ENCODE measurements around the gene RASA2.
A peak's percentile ranks its signal among the peaks of the same experiment; 100 is the strongest.

RASA2 gene

GRCh38 chr3:141556034-141556433 is 69.2 kb downstream of the RASA2 start:
- Histone ChIP-seq H3K27ac (ENCODE audit: insufficient read depth in 1 of 2, low read depth in 1 of 2, low read length in 2 of 2, poor library complexity in 1 of 2, severe bottlenecking in 2 of 2) (no peak overlapping the region), H3K4me1 (ENCODE audit: control extremely low read depth in 1 of 4, control insufficient read depth in 4 of 4, insufficient read depth in 4 of 4, low read length in 3 of 4) (peaks cover 40 to 61% (median 52%) of the 10 kb centered on the region in 4 experiments), H3K27me3 (replicated peaks in 2 of 5; ENCODE audit: control insufficient read depth in 4 of 5, insufficient read depth in 5 of 5, low read length in 4 of 5) (no peaks in the 10 kb centered on the region), H3K9me3 (ENCODE audit: control extremely low read depth in 1 of 5, control insufficient read depth in 4 of 5, insufficient read depth in 2 of 5, low read depth in 1 of 5, low read length in 4 of 5) (no peaks in the 10 kb centered on the region), H3K4me3 (ENCODE audit: control insufficient read depth in 1 of 7, extremely low read depth in 1 of 7, insufficient read depth in 4 of 7, low read depth in 2 of 7, low read length in 6 of 7) (no peak overlapping the region), H3K36me3 (ENCODE audit: control insufficient read depth in 4 of 4, insufficient read depth in 4 of 4, low read length in 3 of 4) (peaks cover 2 to 16% (median 5%) of the 10 kb centered on the region in 4 experiments)
- ChIA-PET POLR2A (interaction anchor here (0.6 kb wide), 1 partner anchor 69 kb away, joined by 5 read pairs; the partner anchor contains the start of gene RASA2), CTCF (interaction anchor here (0.9 to 17.3 kb wide), 5 partner anchors 29 to 98 kb away, joined by 3 to 382 read pairs (median 4); no protein-coding TSS in a partner anchor)
- no CpG with 5 or more reads among the region's 1 CpG for WGBS (ENCODE audit: insufficient coverage)
- peak in 2 of 3 donors; percentile 10 to 34 for DNase-seq

DNA sequence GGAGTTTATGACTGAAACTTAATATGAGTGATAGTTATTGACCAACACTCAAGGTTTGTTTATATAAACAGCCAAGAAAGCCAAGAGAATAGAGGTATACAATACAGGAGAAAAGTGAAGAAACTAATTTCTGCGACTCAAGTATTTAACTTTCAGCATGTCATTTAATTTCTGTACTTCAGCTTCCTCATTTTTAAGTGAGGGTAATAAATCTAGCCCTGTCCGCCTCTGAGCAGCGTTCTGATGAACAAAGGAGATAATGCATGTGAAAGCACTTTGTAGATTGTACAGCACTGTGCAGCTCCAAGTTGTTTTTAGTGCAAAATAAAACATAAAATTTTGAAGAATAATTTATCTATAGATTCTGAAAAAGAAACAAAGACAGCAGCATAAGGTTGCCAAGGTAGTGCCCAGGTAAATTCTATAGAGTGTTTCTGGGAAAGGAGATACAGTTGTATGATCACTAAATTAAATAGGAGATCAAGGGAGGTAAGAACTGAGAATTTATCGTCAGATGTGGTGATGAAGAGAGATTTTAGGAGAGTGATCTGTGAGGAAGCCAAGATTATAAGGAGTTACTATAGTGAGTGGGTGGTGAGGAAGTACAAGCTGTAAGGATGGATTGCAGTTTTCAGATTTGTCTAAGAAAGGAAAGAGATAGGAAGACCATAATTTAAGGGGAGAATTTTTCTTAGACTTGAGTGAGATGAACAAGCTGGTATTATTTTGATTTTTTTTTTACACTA is 71.3 kb downstream of the RASA2 start:
- 0% methylated on average over 1 of the region's 4 CpGs for WGBS (ENCODE audit: insufficient coverage)

GRCh38 chr3:141561426-141562034 is 74.7 kb downstream of the RASA2 start:
- POLR2A ChIA-PET, result no interaction called here
- CTCF ChIA-PET, result interaction anchor here (0.7 to 17.3 kb wide), 24 partner anchors 10 to 259 kb away, joined by 3 to 382 read pairs (median 4); partner anchors contain the start of gene RASA2
- H3K4me3 ChIP-seq (ENCODE audit: control insufficient read depth in 1 of 7, extremely low read depth in 1 of 7, insufficient read depth in 4 of 7, low read depth in 2 of 7, low read length in 6 of 7), result no peak overlapping the region
- H3K36me3 ChIP-seq (ENCODE audit: control insufficient read depth in 4 of 4, insufficient read depth in 4 of 4, low read length in 3 of 4), result peaks cover 6 to 14% (median 10%) of the 10 kb centered on the region in 4 experiments
- no peaks in the 10 kb centered on the region for H3K9me3 ChIP-seq (ENCODE audit: control extremely low read depth in 1 of 5, control insufficient read depth in 4 of 5, insufficient read depth in 2 of 5, low read depth in 1 of 5, low read length in 4 of 5)
- no peak overlapping the region for H3K27ac ChIP-seq (ENCODE audit: insufficient read depth in 1 of 2, low read depth in 1 of 2, low read length in 2 of 2, poor library complexity in 1 of 2, severe bottlenecking in 2 of 2)
- no peaks in the 10 kb centered on the region for H3K27me3 ChIP-seq (replicated peaks in 2 of 5; ENCODE audit: control insufficient read depth in 4 of 5, insufficient read depth in 5 of 5, low read length in 4 of 5)
- WGBS (ENCODE audit: insufficient coverage), result 100% methylated on average over 2 of the region's 2 CpGs
- peaks cover 20 to 28% (median 24%) of the 10 kb centered on the region in 4 experiments for H3K4me1 ChIP-seq (ENCODE audit: control extremely low read depth in 1 of 4, control insufficient read depth in 4 of 4, insufficient read depth in 4 of 4, low read length in 3 of 4)
- peak; percentile 81 to 92 (median 85) for DNase-seq

More for the DNA sequence above, 71.3 kb downstream of the RASA2 start:
- Histone ChIP-seq H3K27ac (ENCODE audit: insufficient read depth in 1 of 2, low read depth in 1 of 2, low read length in 2 of 2, poor library complexity in 1 of 2, severe bottlenecking in 2 of 2) (peak overlapping the region; percentile 17 to 74), H3K9me3 (ENCODE audit: control extremely low read depth in 1 of 5, control insufficient read depth in 4 of 5, insufficient read depth in 2 of 5, low read depth in 1 of 5, low read length in 4 of 5) (no peaks in the 10 kb centered on the region), H3K4me1 (ENCODE audit: control extremely low read depth in 1 of 4, control insufficient read depth in 4 of 4, insufficient read depth in 4 of 4, low read length in 3 of 4) (peaks cover 30 to 42% (median 37%) of the 10 kb centered on the region in 4 experiments), H3K36me3 (ENCODE audit: control insufficient read depth in 4 of 4, insufficient read depth in 4 of 4, low read length in 3 of 4) (peaks cover 2 to 13% (median 4%) of the 10 kb centered on the region in 4 experiments), H3K4me3 (ENCODE audit: control insufficient read depth in 1 of 7, extremely low read depth in 1 of 7, insufficient read depth in 4 of 7, low read depth in 2 of 7, low read length in 6 of 7) (peak overlapping the region in 6 of 7 experiments; percentile 3 to 70 (median 40)), H3K27me3 (replicated peaks in 2 of 5; ENCODE audit: control insufficient read depth in 4 of 5, insufficient read depth in 5 of 5, low read length in 4 of 5) (no peaks in the 10 kb centered on the region)
- CTCF ChIA-PET, result interaction anchor here (0.6 to 17.3 kb wide), 15 partner anchors 43 to 310 kb away, joined by 3 to 382 read pairs (median 3); no protein-coding TSS in a partner anchor
- POLR2A ChIA-PET, result interaction anchor here (1.0 to 1.5 kb wide), 3 partner anchors 59 to 98 kb away, joined by 3 read pairs; no protein-coding TSS in a partner anchor
- DNase-seq, result peak; percentile 88 to 97 (median 94)

DNA sequence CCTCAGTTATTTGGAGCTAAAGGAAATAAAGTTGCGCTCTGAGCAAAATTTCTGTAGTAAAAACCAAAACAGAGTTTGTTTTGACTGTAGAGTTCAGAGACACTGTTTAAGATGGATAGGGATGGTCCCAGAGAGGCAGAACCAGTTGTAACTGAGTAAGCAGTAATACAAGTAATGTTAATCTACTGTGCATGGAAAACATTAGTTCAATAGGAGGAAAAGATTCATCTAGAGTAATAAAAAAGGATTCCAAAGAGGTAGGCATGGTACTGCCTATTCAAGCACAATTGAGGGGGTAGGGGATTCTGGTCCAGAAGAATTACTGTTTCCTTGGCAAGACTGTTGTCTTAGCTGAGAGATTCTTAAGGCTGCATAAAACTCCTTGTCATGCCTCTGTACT is 77.4 kb downstream of the RASA2 start:
- Histone ChIP-seq H3K27me3 (replicated peaks in 2 of 5; ENCODE audit: control insufficient read depth in 4 of 5, insufficient read depth in 5 of 5, low read length in 4 of 5) (no peaks in the 10 kb centered on the region), H3K36me3 (ENCODE audit: control insufficient read depth in 4 of 4, insufficient read depth in 4 of 4, low read length in 3 of 4) (peaks cover 6 to 11% (median 10%) of the 10 kb centered on the region in 4 experiments), H3K4me3 (ENCODE audit: control insufficient read depth in 1 of 7, extremely low read depth in 1 of 7, insufficient read depth in 4 of 7, low read depth in 2 of 7, low read length in 6 of 7) (no peak overlapping the region), H3K4me1 (ENCODE audit: control extremely low read depth in 1 of 4, control insufficient read depth in 4 of 4, insufficient read depth in 4 of 4, low read length in 3 of 4) (peaks cover 0 to under 1% (median under 1%) of the 10 kb centered on the region in 4 experiments), H3K27ac (ENCODE audit: insufficient read depth in 1 of 2, low read depth in 1 of 2, low read length in 2 of 2, poor library complexity in 1 of 2, severe bottlenecking in 2 of 2) (no peak overlapping the region), H3K9me3 (ENCODE audit: control extremely low read depth in 1 of 5, control insufficient read depth in 4 of 5, insufficient read depth in 2 of 5, low read depth in 1 of 5, low read length in 4 of 5) (no peaks in the 10 kb centered on the region)
- no peak for DNase-seq
- CTCF ChIA-PET, result interaction anchor here (0.7 to 17.3 kb wide), 5 partner anchors 91 to 204 kb away, joined by 3 to 382 read pairs (median 3); no protein-coding TSS in a partner anchor
- POLR2A ChIA-PET, result no interaction called here
- 100% methylated on average over 1 of the region's 1 CpG for WGBS (ENCODE audit: insufficient coverage)

DNA sequence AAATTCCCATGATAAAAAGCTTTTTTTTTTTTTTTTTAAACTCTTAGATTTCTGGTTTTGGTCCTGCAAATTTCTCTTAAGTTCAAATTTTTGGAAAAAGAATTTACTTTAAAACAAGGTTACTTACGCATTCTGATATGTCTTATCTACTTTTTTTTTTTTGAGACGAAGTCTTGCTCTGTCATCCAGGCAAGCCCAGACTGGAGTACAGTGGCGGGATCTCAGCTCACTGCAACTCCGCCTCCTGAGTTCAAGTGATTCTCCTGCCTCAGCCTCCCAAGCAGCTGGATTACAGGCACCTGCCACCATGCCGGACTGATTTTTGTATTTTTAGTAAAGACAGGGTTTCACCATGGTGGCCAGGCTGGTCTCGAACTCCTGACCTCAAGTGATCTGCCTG is 83.2 kb downstream of the RASA2 start:
- 100% methylated on average over 4 of the region's 6 CpGs for WGBS (ENCODE audit: insufficient coverage)
- Histone ChIP-seq H3K9me3 (ENCODE audit: control extremely low read depth in 1 of 5, control insufficient read depth in 4 of 5, insufficient read depth in 2 of 5, low read depth in 1 of 5, low read length in 4 of 5) (peaks cover 0 to 1% (median 0%) of the 10 kb centered on the region in 5 experiments), H3K4me3 (ENCODE audit: control insufficient read depth in 1 of 7, extremely low read depth in 1 of 7, insufficient read depth in 4 of 7, low read depth in 2 of 7, low read length in 6 of 7) (no peak overlapping the region), H3K36me3 (ENCODE audit: control insufficient read depth in 4 of 4, insufficient read depth in 4 of 4, low read length in 3 of 4) (peaks cover 8 to 30% (median 17%) of the 10 kb centered on the region in 4 experiments), H3K27me3 (replicated peaks in 2 of 5; ENCODE audit: control insufficient read depth in 4 of 5, insufficient read depth in 5 of 5, low read length in 4 of 5) (no peaks in the 10 kb centered on the region), H3K4me1 (ENCODE audit: control extremely low read depth in 1 of 4, control insufficient read depth in 4 of 4, insufficient read depth in 4 of 4, low read length in 3 of 4) (no peaks in the 10 kb centered on the region), H3K27ac (ENCODE audit: insufficient read depth in 1 of 2, low read depth in 1 of 2, low read length in 2 of 2, poor library complexity in 1 of 2, severe bottlenecking in 2 of 2) (no peak overlapping the region)
- CTCF ChIA-PET, result interaction anchor here (0.7 to 3.9 kb wide), 6 partner anchors 8 to 343 kb away, joined by 3 to 16 read pairs (median 8); no protein-coding TSS in a partner anchor
- no peak for DNase-seq
- POLR2A ChIA-PET, result interaction anchor here (0.6 kb wide), 1 partner anchor 300 kb away, joined by 4 read pairs; no protein-coding TSS in a partner anchor

DNA sequence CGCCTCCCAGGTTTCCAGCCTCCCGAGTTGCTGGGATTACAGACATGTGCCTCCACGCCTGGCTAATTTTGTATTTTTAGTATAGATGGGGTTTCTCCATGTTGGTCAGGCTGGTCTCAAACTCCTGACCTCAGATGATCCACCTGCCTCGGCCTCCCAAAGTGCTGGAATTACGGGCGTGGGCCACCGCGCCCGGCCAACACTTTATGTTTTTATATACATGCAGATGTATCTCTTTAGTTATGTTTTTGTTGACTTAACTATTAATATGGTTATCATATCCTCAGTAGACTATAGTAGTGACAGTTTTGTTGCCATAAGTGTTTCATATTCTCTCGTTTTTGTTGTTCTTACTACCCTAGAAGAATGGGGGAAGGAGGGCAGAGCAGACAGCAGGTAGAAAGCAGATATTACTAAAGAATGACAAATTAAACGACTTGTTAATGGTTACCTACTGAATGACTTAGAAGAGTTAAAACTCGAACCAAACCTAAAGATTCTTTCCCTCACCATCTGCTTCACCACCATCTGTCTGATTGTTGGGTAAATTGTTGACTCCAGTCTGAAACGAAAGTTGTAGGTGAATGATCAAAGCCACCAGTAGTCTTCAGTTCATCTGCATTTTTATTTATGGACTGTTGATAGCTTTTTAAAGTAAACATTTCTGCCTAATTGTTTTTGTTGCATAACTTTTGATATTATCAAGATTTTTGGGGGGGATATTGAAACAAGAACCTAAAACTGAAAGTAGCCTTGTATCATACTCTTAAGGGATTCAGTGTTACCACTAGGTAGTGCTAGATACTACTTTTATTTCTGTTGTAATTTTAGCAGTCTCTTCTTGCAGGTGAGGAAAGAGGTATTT is 89.3 kb downstream of the RASA2 start:
- H3K4me3 ChIP-seq (ENCODE audit: control insufficient read depth in 1 of 7, extremely low read depth in 1 of 7, insufficient read depth in 4 of 7, low read depth in 2 of 7, low read length in 6 of 7), result no peak overlapping the region
- WGBS (ENCODE audit: insufficient coverage), result no CpG with 5 or more reads among the region's 13 CpGs
- DNase-seq, result peak; percentile 46 to 76 (median 72)
- CTCF ChIA-PET, result interaction anchor here (0.8 to 3.5 kb wide), 11 partner anchors 11 to 338 kb away, joined by 3 to 20 read pairs (median 5); no protein-coding TSS in a partner anchor
- H3K27me3 ChIP-seq (replicated peaks in 2 of 5; ENCODE audit: control insufficient read depth in 4 of 5, insufficient read depth in 5 of 5, low read length in 4 of 5), result no peaks in the 10 kb centered on the region
- peaks cover 0 to 1% (median 0%) of the 10 kb centered on the region in 5 experiments for H3K9me3 ChIP-seq (ENCODE audit: control extremely low read depth in 1 of 5, control insufficient read depth in 4 of 5, insufficient read depth in 2 of 5, low read depth in 1 of 5, low read length in 4 of 5)
- no peaks in the 10 kb centered on the region for H3K4me1 ChIP-seq (ENCODE audit: control extremely low read depth in 1 of 4, control insufficient read depth in 4 of 4, insufficient read depth in 4 of 4, low read length in 3 of 4)
- no peak overlapping the region for H3K27ac ChIP-seq (ENCODE audit: insufficient read depth in 1 of 2, low read depth in 1 of 2, low read length in 2 of 2, poor library complexity in 1 of 2, severe bottlenecking in 2 of 2)
- POLR2A ChIA-PET, result no interaction called here
- peaks cover 16 to 51% (median 26%) of the 10 kb centered on the region in 4 experiments for H3K36me3 ChIP-seq (ENCODE audit: control insufficient read depth in 4 of 4, insufficient read depth in 4 of 4, low read length in 3 of 4)
